H9 (cell line): ENCODE data around the gene LAMA3. TPM values are rescaled to one million over a fixed set of nuclear protein-coding genes. Genes with fewer than 3 reads are reported as not detected.

Experiments used
- DNase-seq: peaks from one replicate; pipeline ENCODE4 v3.0.0-alpha.2; 2017
- H2AFZ ChIP-seq: one replicate; pipeline ENCODE4 v1.6.1; 2013; ENCODE audit warnings: mild to moderate bottlenecking, low read length, control low read depth, moderate library complexity
- H2AK5ac ChIP-seq: 2 replicates; pipeline ENCODE4 v1.6.1; 2013; ENCODE audit warnings: low read length, control low read depth, mixed read lengths; ENCODE audit not compliant: insufficient read length
- H2BK120ac ChIP-seq: one replicate; pipeline ENCODE4 v1.6.1; 2013; ENCODE audit warnings: low read depth, mild to moderate bottlenecking, low read length, control low read depth, inconsistent platforms; ENCODE audit not compliant: poor library complexity, severe bottlenecking
- H2BK12ac ChIP-seq: 2 replicates; pipeline ENCODE4 v1.6.1; 2013; ENCODE audit warnings: low read length, control low read depth, mixed read lengths, low read depth; ENCODE audit not compliant: insufficient read length
- H2BK15ac ChIP-seq: 2 replicates; pipeline ENCODE4 v1.6.1; 2013; ENCODE audit warnings: low read depth, low read length, control low read depth
- H2BK20ac ChIP-seq: one replicate; pipeline ENCODE4 v1.6.1; 2013; ENCODE audit warnings: low read depth, mild to moderate bottlenecking, low read length, control low read depth, inconsistent platforms; ENCODE audit not compliant: poor library complexity, severe bottlenecking
- H2BK5ac ChIP-seq: 2 replicates; pipeline ENCODE4 v1.6.1; 2013; ENCODE audit warnings: low read length, control low read depth, mixed read lengths; ENCODE audit not compliant: insufficient read length
- H3K14ac ChIP-seq: 2 replicates; pipeline ENCODE4 v1.6.1; 2013; ENCODE audit warnings: low read length, control low read depth; ENCODE audit not compliant: insufficient read depth
- H3K18ac ChIP-seq: 2 replicates; pipeline ENCODE4 v1.6.1; 2013; ENCODE audit warnings: low read depth, mild to moderate bottlenecking, mixed read lengths, low read length, control low read depth; ENCODE audit not compliant: insufficient read length
- H3K23ac ChIP-seq: 2 replicates; pipeline ENCODE4 v1.6.1; 2013; ENCODE audit warnings: low read length, control low read depth, mixed read lengths, low read depth; ENCODE audit not compliant: insufficient read length
- H3K23me2 ChIP-seq: 2 replicates; pipeline ENCODE4 v1.6.1; 2013; ENCODE audit warnings: low read depth, mild to moderate bottlenecking, mixed read lengths, low read length, control low read depth; ENCODE audit not compliant: insufficient read length, poor library complexity, severe bottlenecking
- H3K27ac ChIP-seq: 2 replicates; pipeline ENCODE4 v1.5.1; 2013; ENCODE audit warnings: low read length, control low read depth, mixed read lengths, low read depth; ENCODE audit not compliant: insufficient read length
- H3K27me3 ChIP-seq: 2 replicates; pipeline ENCODE4 v1.6.1; 2013; ENCODE audit warnings: low read length, control low read depth, inconsistent platforms; ENCODE audit not compliant: insufficient read depth
- H3K4ac ChIP-seq: 2 replicates; pipeline ENCODE4 v1.6.1; 2013; ENCODE audit warnings: low read depth, mild to moderate bottlenecking, control low read depth, inconsistent platforms, low read length, moderate library complexity
- H3K4me1 ChIP-seq: 2 replicates; pipeline ENCODE4 v1.6.1; 2013; ENCODE audit warnings: low read length, control low read depth, inconsistent platforms; ENCODE audit not compliant: insufficient read depth
- H3K4me2 ChIP-seq: 2 replicates; pipeline ENCODE4 v1.6.1; 2013; ENCODE audit warnings: low read length, control low read depth, mixed read lengths; ENCODE audit not compliant: insufficient read length, insufficient read depth
- H3K56ac ChIP-seq: 2 replicates; pipeline ENCODE4 v1.6.1; 2013; ENCODE audit warnings: low read depth, mild to moderate bottlenecking, mixed read lengths, low read length, control low read depth; ENCODE audit not compliant: insufficient read length
- H3K79me1 ChIP-seq: 2 replicates; pipeline ENCODE4 v1.6.1; 2013; ENCODE audit warnings: low read depth, mild to moderate bottlenecking, moderate library complexity, low read length, control low read depth, inconsistent platforms; ENCODE audit not compliant: insufficient read depth, poor library complexity, severe bottlenecking
- H3K79me2 ChIP-seq: 2 replicates; pipeline ENCODE4 v1.6.1; 2013; ENCODE audit warnings: low read length, control low read depth, inconsistent platforms; ENCODE audit not compliant: insufficient read depth
- H3K9ac ChIP-seq: 2 replicates; pipeline ENCODE4 v1.6.1; 2013; ENCODE audit warnings: low read length, control low read depth, mixed read lengths; ENCODE audit not compliant: insufficient read length; ENCODE audit errors: extremely low read depth
- H3K9me3 ChIP-seq: one replicate; pipeline ENCODE4 v1.6.1; 2013; ENCODE audit warnings: low read depth, low read length, inconsistent platforms; ENCODE audit not compliant: control insufficient read depth
- H3T11ph ChIP-seq: one replicate; pipeline ENCODE4 v1.6.1; 2013; ENCODE audit warnings: mild to moderate bottlenecking, low read length, control low read depth, inconsistent platforms
- H4K20me1 ChIP-seq: one replicate; pipeline ENCODE4 v1.6.1; 2013; ENCODE audit not compliant: control insufficient read depth, insufficient read length, insufficient read depth
- H4K5ac ChIP-seq: 2 replicates; pipeline ENCODE4 v1.6.1; 2013; ENCODE audit warnings: low read depth, mild to moderate bottlenecking, mixed read lengths, low read length, control low read depth; ENCODE audit not compliant: insufficient read length
- H4K8ac ChIP-seq: replicated peaks from 2 replicates; pipeline ENCODE4 v1.6.1; 2013; ENCODE audit warnings: low read length, control low read depth, mixed read lengths, low read depth; ENCODE audit not compliant: insufficient read length
- H4K91ac ChIP-seq: 2 replicates; pipeline ENCODE4 v1.6.1; 2013; ENCODE audit warnings: low read depth, mild to moderate bottlenecking, moderate library complexity, mixed read lengths, low read length, control low read depth; ENCODE audit not compliant: insufficient read length
- H3K27ac Mint-ChIP-seq, 3 experiments: 2 replicates in 2 of 3; 3 replicates in 1 of 3; pipeline ENCODE4 v1.8.0; 2020 to 2021; ENCODE audit warnings: mixed read lengths in 3 of 3, mild to moderate bottlenecking in 1 of 3, moderate library complexity in 1 of 3
- H3K27me3 Mint-ChIP-seq: 2 replicates; pipeline ENCODE4 v1.8.0; 2021; ENCODE audit warnings: low read depth, mild to moderate bottlenecking, moderate library complexity, mixed read lengths
- H3K36me3 Mint-ChIP-seq, 3 experiments: 2 replicates in 2 of 3; 3 replicates in 1 of 3; pipeline ENCODE4 v1.8.0; 2020 to 2021; ENCODE audit warnings: low read depth in 3 of 3, mixed read lengths in 3 of 3; ENCODE audit not compliant: insufficient read depth in 1 of 3
- H3K4me1 Mint-ChIP-seq, 2 experiments: 2 replicates each; pipeline ENCODE4 v1.8.0; 2020; ENCODE audit warnings: mixed read lengths in 2 of 2
- H3K4me3 Mint-ChIP-seq, 2 experiments: 2 replicates in 1 of 2; 3 replicates in 1 of 2; pipeline ENCODE4 v1.8.0; 2020 to 2021; ENCODE audit warnings: mild to moderate bottlenecking in 2 of 2, mixed read lengths in 2 of 2, moderate library complexity in 1 of 2
- H3K9me3 Mint-ChIP-seq, 2 experiments: 2 replicates in 1 of 2; 3 replicates in 1 of 2; pipeline ENCODE4 v1.8.0; 2020; ENCODE audit warnings: mild to moderate bottlenecking in 2 of 2, mixed read lengths in 2 of 2, moderate library complexity in 1 of 2
- WGBS: extraction: QIAGEN DNeasy Blood & Tissue Kit; methylation state at CpG from one replicate; pipeline ENCODE4 v1.1.7; 2013; ENCODE audit warnings: missing lambda C conversion rate, low lambda C conversion rate, mixed read lengths; ENCODE audit not compliant: insufficient read length; ENCODE audit errors: extremely low coverage; 5-methylcytosine and 5-hydroxymethylcytosine counted together
- total RNA-seq: library from RNA; stranded (reverse); gene quantifications from 2 replicates; pipeline ENCODE4 v1.2.1, GENCODE V29; 2021
- TF ChIP-seq, protein P1 (sequence below): fragments of 200-600 bp; sonication (generic); conservative IDR thresholded peaks from 3 replicates; pipeline ENCODE4 v1.8.0; 2021; ENCODE audit warnings: antibody characterized with exemption, mild to moderate bottlenecking

LAMA3 gene
- total RNA-seq, 1 experiment from 2014 or later: 0.33 TPM

DNA sequence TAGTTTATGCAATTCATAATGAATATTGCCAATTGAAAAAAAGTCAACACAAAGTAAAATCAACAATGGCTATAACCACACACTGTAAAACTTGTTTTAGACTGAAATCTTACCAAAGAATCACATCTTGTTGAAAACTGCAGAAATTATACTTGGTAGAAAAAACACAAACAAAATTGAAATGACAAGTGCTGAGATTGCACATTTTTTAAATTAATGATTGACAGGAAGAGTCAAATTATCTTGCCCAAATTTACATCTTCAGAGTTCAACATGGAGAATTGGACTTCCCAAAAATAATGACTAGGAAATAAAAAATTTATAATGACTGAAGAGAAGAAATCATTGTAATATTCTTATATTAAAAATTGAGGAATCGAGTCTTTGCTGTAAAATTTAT is 240.7 kb downstream of the LAMA3 start:
- no peak for DNase-seq
- Histone ChIP-seq H2BK120ac (no peak overlapping the region), H3K56ac (no peak overlapping the region), H3K9me3 (no peaks in the 10 kb centered on the region), H2AK5ac (no peak overlapping the region), H4K91ac (no peak overlapping the region), H3K79me2 (no peaks in the 10 kb centered on the region; the same call in 1 of the 2 replicates), H3K27ac (no peak overlapping the region), H3K23me2 (no peaks in the 10 kb centered on the region), H2BK20ac (no peak overlapping the region), H2BK15ac (no peak overlapping the region), H2AFZ (no peak overlapping the region), H3K79me1 (no peaks in the 10 kb centered on the region), H3K4ac (no peak overlapping the region), H2BK12ac (no peak overlapping the region), H3K4me2 (no peak overlapping the region), H3T11ph (no peak overlapping the region), H2BK5ac (no peak overlapping the region), H4K20me1 (no peaks in the 10 kb centered on the region), H3K4me1 (no peaks in the 10 kb centered on the region; the same call in 1 of the 2 replicates), H3K18ac (no peak overlapping the region), H3K27me3 (no peaks in the 10 kb centered on the region), H3K9ac (no peak overlapping the region), H4K5ac (no peak overlapping the region), H3K14ac (no peak overlapping the region), H3K23ac (no peak overlapping the region), H4K8ac (no peak overlapping the region)
- Mint-ChIP-seq H3K4me1 (no peaks in the 10 kb centered on the region), H3K27me3 (no peaks in the 10 kb centered on the region), H3K27ac (no peak overlapping the region), H3K36me3 (no peaks in the 10 kb centered on the region), H3K4me3 (no peak overlapping the region), H3K9me3 (no peaks in the 10 kb centered on the region)
- WGBS: no CpG with 5 or more reads among the region's 1 CpG
- TF ChIP-seq, protein P1, sequence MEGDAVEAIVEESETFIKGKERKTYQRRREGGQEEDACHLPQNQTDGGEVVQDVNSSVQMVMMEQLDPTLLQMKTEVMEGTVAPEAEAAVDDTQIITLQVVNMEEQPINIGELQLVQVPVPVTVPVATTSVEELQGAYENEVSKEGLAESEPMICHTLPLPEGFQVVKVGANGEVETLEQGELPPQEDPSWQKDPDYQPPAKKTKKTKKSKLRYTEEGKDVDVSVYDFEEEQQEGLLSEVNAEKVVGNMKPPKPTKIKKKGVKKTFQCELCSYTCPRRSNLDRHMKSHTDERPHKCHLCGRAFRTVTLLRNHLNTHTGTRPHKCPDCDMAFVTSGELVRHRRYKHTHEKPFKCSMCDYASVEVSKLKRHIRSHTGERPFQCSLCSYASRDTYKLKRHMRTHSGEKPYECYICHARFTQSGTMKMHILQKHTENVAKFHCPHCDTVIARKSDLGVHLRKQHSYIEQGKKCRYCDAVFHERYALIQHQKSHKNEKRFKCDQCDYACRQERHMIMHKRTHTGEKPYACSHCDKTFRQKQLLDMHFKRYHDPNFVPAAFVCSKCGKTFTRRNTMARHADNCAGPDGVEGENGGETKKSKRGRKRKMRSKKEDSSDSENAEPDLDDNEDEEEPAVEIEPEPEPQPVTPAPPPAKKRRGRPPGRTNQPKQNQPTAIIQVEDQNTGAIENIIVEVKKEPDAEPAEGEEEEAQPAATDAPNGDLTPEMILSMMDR: no peak
